PC-9 (cell line): ENCODE results near the gene PTPRD.

Experiments
- EZH2 ChIP-seq: fragments of 200-600 bp; sonication (generic); IDR thresholded peaks from 2 replicates; pipeline ENCODE4 v1.8.0; 2017; ENCODE audit warnings: antibody characterized with exemption, low read depth
- TF ChIP-seq, protein P1 (sequence below): fragments of 200-600 bp; sonication (generic); conservative IDR thresholded peaks from 2 replicates; pipeline ENCODE4 v1.6.1; 2017; ENCODE audit warnings: mixed run types, antibody characterized with exemption, mild to moderate bottlenecking, moderate library complexity

DNA sequence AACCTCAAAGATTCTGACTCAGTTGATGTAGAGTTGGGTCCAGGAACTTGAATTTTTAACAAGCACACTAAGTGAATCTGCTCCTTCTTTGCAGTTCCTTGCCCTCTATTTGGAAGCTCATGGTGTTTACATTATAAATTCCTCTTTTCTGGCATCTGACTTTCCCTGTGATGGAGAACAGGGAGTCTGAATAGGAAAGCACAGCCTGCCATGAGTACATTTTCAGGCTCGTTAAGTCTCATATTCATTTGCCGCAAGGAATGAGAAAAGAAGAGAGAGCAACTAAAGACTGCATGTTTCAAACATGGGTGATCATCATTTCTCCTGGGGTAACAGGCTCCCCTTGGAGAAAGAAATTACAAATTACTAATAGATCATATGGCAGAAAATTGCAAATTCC lies 2345.2 kb downstream of the PTPRD start:
- TF ChIP-seq, protein P1, sequence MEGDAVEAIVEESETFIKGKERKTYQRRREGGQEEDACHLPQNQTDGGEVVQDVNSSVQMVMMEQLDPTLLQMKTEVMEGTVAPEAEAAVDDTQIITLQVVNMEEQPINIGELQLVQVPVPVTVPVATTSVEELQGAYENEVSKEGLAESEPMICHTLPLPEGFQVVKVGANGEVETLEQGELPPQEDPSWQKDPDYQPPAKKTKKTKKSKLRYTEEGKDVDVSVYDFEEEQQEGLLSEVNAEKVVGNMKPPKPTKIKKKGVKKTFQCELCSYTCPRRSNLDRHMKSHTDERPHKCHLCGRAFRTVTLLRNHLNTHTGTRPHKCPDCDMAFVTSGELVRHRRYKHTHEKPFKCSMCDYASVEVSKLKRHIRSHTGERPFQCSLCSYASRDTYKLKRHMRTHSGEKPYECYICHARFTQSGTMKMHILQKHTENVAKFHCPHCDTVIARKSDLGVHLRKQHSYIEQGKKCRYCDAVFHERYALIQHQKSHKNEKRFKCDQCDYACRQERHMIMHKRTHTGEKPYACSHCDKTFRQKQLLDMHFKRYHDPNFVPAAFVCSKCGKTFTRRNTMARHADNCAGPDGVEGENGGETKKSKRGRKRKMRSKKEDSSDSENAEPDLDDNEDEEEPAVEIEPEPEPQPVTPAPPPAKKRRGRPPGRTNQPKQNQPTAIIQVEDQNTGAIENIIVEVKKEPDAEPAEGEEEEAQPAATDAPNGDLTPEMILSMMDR = no peak
- TF ChIP-seq EZH2 = no peak
